Osteocyte (in vitro differentiated cells): ENCODE results near the gene RBSN. TPM values are rescaled to one million over a fixed set of nuclear protein-coding genes. Genes with fewer than 3 reads are reported as not detected.

ENCODE experiments used
- DNase-seq: peaks from one replicate; pipeline ENCODE4 v3.0.0; 2021; ENCODE audit warnings: mixed read lengths; ENCODE audit not compliant: unreplicated experiment; ENCODE audit errors: extremely low spot score
- H3K27ac Mint-ChIP-seq: one replicate; pipeline ENCODE4 v1.8.0; 2021; ENCODE audit warnings: mild to moderate bottlenecking, mixed read lengths; ENCODE audit not compliant: unreplicated experiment
- H3K27me3 Mint-ChIP-seq: one replicate; pipeline ENCODE4 v1.8.0; 2021; ENCODE audit warnings: mixed read lengths; ENCODE audit not compliant: unreplicated experiment
- H3K36me3 Mint-ChIP-seq: one replicate; pipeline ENCODE4 v1.8.0; 2021; ENCODE audit warnings: mixed read lengths; ENCODE audit not compliant: unreplicated experiment
- H3K4me1 Mint-ChIP-seq: one replicate; pipeline ENCODE4 v1.8.0; 2021; ENCODE audit warnings: mixed read lengths; ENCODE audit not compliant: unreplicated experiment
- H3K4me3 Mint-ChIP-seq: one replicate; pipeline ENCODE4 v1.8.0; 2021; ENCODE audit warnings: mild to moderate bottlenecking, moderate library complexity, mixed read lengths; ENCODE audit not compliant: unreplicated experiment
- H3K9me3 Mint-ChIP-seq: one replicate; pipeline ENCODE4 v1.8.0; 2021; ENCODE audit warnings: mixed read lengths; ENCODE audit not compliant: unreplicated experiment
- CTCF ChIP-seq: fragments of 200-600 bp; sonication (generic); IDR thresholded peaks from 2 replicates; pipeline ENCODE4 v1.5.0; 2021; ENCODE audit warnings: antibody characterized with exemption, mild to moderate bottlenecking, moderate library complexity
- total RNA-seq: library from RNA; stranded (reverse); gene quantifications from 2 replicates; pipeline ENCODE4 v1.2.1, GENCODE V29; 2021

The RBSN gene
- total RNA-seq, 1 donor from 2014 or later = 28.6 TPM

- Mint-ChIP-seq H3K9me3 (no peaks in the 10 kb centered on the region), H3K36me3 (peaks cover 15% of the 10 kb centered on the region), H3K4me3 (peak overlapping the region; percentile 99), H3K27ac (peak overlapping the region; percentile 95), H3K4me1 (peaks cover 24% of the 10 kb centered on the region), H3K27me3 (no peaks in the 10 kb centered on the region)
- TF ChIP-seq CTCF = no peak
- no peak for DNase-seq
These were observed 1.1 kb downstream of the RBSN start for GRCh38 chr3:15097891-15098290.

GRCh38 chr3:15096046-15096445 lies 2.9 kb downstream of the RBSN start:
- H3K27me3 Mint-ChIP-seq = no peaks in the 10 kb centered on the region
- H3K4me1 Mint-ChIP-seq = peaks cover 20% of the 10 kb centered on the region
- peaks cover 15% of the 10 kb centered on the region for H3K36me3 Mint-ChIP-seq
- TF ChIP-seq CTCF = no peak
- DNase-seq = no peak
- no peak overlapping the region for H3K27ac Mint-ChIP-seq
- H3K4me3 Mint-ChIP-seq = no peak overlapping the region
- no peaks in the 10 kb centered on the region for H3K9me3 Mint-ChIP-seq

- no peaks in the 10 kb centered on the region for H3K9me3 Mint-ChIP-seq
- no peak overlapping the region for H3K4me3 Mint-ChIP-seq
- TF ChIP-seq CTCF = no peak
- H3K27ac Mint-ChIP-seq = no peak overlapping the region
- DNase-seq = no peak
- no peaks in the 10 kb centered on the region for H3K27me3 Mint-ChIP-seq
- peaks cover 25% of the 10 kb centered on the region for H3K36me3 Mint-ChIP-seq
- H3K4me1 Mint-ChIP-seq = peaks cover 17% of the 10 kb centered on the region
These were observed 4.6 kb downstream of the RBSN start for GRCh38 chr3:15094187-15094875.

- Mint-ChIP-seq H3K27ac (no peak overlapping the region), H3K9me3 (no peaks in the 10 kb centered on the region), H3K4me3 (no peak overlapping the region), H3K36me3 (peaks cover 28% of the 10 kb centered on the region), H3K4me1 (peaks cover 3% of the 10 kb centered on the region), H3K27me3 (no peaks in the 10 kb centered on the region)
- no peak for TF ChIP-seq CTCF
- DNase-seq = no peak
These were observed 6.3 kb downstream of the RBSN start for GRCh38 chr3:15092686-15093085.

GRCh38 chr3:15091575-15091974 lies 7.4 kb downstream of the RBSN start:
- Mint-ChIP-seq H3K27ac (no peak overlapping the region), H3K4me1 (no peaks in the 10 kb centered on the region), H3K9me3 (no peaks in the 10 kb centered on the region), H3K36me3 (peaks cover 31% of the 10 kb centered on the region), H3K27me3 (no peaks in the 10 kb centered on the region), H3K4me3 (no peak overlapping the region)
- no peak for TF ChIP-seq CTCF
- DNase-seq = no peak
